Erythroblast (primary cell): ENCODE measurements around the gene STX4.

ENCODE experiments used
- DNase-seq, 2 experiments: peaks; one replicate each; lab custom pipeline; 2025; lab: John Stamatoyannopoulos, UW
- GATA1 ChIP-seq: IDR thresholded peaks from 2 replicates; pipeline ENCODE4 v1.6.1; 2011; ENCODE audit warnings: low read depth, mild to moderate bottlenecking, control low read depth, low read length, moderate library complexity
- POLR2A ChIP-seq: IDR thresholded peaks from 2 replicates; pipeline ENCODE4 v1.6.1; 2011; ENCODE audit warnings: mild to moderate bottlenecking, low read length

STX4 gene

GRCh38 chr16:30996324-30996984 lies 36.9 kb upstream of the STX4 start:
- no peak for DNase-seq
- TF ChIP-seq GATA1 = no peak
- no peak for TF ChIP-seq POLR2A

- peak; percentile 82 to 84 for DNase-seq
- TF ChIP-seq POLR2A (peak; percentile 80), GATA1 (no peak)
These were observed 36.2 kb upstream of the STX4 start for GRCh38 chr16:30996985-30997724.

- TF ChIP-seq POLR2A (no peak), GATA1 (no peak)
- DNase-seq = no peak
These were observed 35.3 kb upstream of the STX4 start for GRCh38 chr16:30997725-30998711.

GRCh38 chr16:30998852-30999761 lies 34.3 kb upstream of the STX4 start:
- no peak for DNase-seq
- TF ChIP-seq POLR2A = no peak
- no peak for TF ChIP-seq GATA1

GRCh38 chr16:31000671-31001382 lies 32.5 kb upstream of the STX4 start:
- TF ChIP-seq POLR2A (no peak), GATA1 (no peak)
- DNase-seq = no peak

GRCh38 chr16:31001507-31002249 lies 31.7 kb upstream of the STX4 start:
- TF ChIP-seq GATA1 = no peak
- TF ChIP-seq POLR2A = no peak
- DNase-seq = peak in 1 of 2 experiments; percentile 55

GRCh38 chr16:31002250-31002700 lies 31.1 kb upstream of the STX4 start:
- no peak for DNase-seq
- TF ChIP-seq POLR2A (no peak), GATA1 (no peak)

- TF ChIP-seq GATA1 (no peak), POLR2A (no peak)
- no peak for DNase-seq
These were observed 30.5 kb upstream of the STX4 start for GRCh38 chr16:31002862-31003341.

- DNase-seq = no peak
- TF ChIP-seq GATA1 (no peak), POLR2A (no peak)
These were observed 29.6 kb upstream of the STX4 start for GRCh38 chr16:31003744-31004143.

- DNase-seq = no peak
- no peak for TF ChIP-seq GATA1
- no peak for TF ChIP-seq POLR2A
These were observed 28.7 kb upstream of the STX4 start for GRCh38 chr16:31004658-31005057.
